HG03378 (cell line): ENCODE results near the gene ANKRD55.
"Not testable (repeated sequence)": the region's sequence is repeated elsewhere in the genome, so short reads cannot be mapped to it uniquely, and the experiment has no call there.

Source experiments
- ATAC-seq: cut with Tn5 transposase; IDR thresholded peaks from one replicate; pipeline ENCODE4 v1.9.1; 2021; ENCODE audit warnings: mild to moderate bottlenecking, moderate library complexity; ENCODE audit not compliant: unreplicated experiment

The ANKRD55 gene

DNA sequence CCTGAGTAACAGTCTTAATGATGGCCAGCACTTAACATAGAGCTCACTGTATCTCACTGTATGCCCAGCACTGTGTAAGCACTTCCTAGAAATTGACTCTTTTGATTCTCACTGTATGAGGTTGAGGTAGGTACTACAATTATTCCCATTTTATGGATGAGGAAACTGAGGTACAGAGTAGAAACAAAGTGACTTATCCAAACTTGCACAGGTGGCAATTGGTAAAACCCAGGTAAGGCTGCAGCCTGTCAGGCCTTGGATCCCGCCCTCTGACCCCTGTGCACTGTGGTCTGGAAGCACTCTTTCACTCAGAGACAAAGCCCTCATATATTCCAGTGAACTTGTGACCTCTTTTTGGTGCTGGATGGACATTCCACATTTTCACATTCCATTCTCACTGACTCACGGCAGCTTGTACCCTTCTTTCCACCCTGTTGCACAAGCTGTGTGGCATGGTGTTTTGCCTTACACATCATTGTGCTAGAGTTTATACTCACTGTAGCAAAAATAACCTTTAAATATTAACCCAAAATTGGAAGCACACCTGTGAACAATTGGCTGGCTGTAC is 21.7 kb downstream of the ANKRD55 start:
- ATAC-seq, result no peak

DNA sequence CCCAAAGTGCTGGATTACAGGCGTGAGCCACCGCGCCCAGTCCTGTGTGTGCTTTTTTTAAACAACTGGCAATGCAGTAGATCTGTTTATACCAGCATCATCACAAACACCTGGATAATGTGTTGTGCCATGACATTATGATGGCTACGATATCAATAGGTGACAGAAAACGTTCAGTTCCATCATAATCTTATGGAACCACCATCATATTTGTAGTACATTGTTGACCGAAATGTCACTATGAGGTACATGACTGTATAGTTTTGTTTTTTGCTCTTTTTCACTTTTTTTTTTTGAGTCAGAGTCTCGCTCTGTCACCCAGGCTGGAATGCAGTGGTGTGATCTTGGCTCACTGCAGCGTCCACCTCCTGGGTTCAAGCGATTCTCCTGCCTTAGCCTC is 24.4 kb downstream of the ANKRD55 start:
- ATAC-seq, result no peak

DNA sequence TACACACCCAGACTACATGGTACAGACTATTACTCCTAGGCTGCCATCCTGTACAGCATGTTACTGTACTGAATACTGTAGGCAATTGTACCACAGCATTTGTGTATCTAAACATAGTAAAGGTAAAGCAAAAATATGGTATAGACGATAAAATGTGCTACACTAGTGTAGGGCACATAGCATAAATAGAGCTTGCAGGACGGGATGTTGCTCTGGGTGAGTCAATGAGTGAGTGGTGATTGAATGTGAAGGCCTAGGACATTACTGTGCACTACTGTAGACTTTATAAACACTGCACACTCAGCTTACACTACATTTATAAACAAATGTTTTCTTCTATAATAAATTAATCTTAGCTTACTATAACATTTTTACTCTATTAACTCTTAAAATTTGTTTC is 25.6 kb downstream of the ANKRD55 start:
- ATAC-seq, result no peak

DNA sequence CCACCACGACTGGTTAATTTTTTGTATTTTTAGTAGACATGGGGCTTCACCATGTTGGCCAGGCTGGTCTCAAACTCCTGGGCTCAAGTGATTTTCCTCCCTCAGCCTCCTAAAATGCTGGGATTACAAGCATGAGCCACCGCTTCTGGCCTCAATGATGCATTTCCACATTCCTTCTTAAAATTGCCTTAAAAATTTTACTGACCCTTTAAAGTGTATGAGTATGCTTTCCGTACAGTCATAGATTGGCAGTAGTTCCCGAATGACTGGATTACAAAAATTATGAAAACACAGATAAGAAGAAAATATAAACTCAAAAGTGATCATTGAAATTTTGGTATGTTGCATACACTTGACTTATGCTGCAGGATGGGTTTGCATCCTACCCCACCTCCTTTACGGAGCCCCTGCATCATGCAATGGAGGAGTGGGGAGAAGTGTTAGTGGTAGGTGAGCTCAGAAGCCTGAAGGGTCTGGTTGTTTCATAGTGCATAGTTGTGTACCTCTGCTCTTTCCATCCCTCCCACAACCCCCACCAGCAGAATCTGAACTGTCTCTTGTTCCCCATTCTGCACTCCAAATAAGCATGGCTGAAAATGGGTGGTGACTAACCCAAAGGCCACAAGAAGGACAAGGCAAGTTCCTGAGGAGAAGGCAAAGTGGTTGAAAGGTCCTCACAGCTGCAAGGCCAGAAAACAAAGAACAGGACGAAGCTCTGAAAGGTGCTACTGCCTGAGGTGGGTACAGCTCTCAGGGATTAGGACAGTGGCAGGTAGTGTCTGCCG is 26.8 kb downstream of the ANKRD55 start:
- no peak for ATAC-seq

DNA sequence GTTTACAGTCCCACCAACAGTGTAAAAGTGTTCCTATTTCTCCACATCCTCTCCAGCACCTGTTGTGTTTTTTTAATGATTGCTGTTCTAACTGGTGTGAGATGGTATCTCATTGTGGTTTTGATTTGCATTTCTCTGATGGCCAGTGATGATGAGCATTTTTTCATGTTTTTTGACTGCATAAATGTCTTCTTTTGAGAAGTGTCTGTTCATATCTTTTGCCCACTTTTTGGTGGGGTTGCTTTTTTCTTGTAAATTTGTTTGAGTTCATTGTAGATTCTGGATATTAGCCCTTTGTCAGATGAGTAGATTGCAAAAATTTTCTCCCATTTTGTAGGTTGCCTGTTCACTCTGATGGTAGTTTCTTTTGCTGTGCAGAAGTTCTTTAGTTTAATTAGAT is 29.2 kb downstream of the ANKRD55 start:
- ATAC-seq, result not testable (repeated sequence)

DNA sequence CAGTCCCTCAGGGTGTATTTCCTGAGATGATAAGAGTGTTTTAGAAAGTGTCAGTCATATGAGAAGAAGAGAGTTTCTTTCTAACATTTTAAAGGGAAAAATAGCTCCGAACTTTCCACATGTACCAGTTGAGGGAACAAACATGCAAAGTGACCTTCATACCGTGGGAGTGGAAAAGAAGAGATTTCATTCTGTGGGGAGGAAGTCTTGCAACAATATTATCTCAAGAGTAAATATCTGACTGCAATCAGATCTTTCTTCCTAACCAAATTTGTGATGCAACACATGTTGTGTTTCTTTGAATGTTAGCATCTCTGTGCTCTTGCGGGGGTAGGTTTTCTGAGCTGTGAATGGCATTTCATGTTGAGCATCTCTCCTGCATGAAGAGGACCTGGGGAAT is 30.6 kb downstream of the ANKRD55 start:
- no peak for ATAC-seq

DNA sequence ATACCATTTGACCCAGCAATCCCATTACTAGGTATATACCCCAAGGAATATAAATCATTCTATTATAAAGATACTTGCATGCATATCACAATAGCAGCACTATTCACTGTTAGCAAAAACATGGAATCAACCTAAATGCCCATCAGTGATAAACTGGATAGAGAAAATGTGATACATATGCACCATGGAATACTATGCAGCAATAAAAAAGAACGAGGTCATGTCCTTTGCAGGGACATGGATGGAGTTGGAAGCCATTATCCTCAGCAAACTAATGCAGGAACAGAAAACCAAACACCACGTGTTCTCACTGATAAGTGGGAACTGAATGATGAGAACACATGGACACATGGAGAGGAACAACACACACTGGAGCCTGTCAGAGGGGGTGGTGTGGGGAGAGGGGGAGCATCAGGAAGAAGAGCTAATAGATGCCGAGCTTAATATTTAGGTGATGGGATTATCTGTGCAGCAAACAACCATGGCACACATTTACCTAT is 31.3 kb downstream of the ANKRD55 start:
- ATAC-seq, result not testable (repeated sequence)

DNA sequence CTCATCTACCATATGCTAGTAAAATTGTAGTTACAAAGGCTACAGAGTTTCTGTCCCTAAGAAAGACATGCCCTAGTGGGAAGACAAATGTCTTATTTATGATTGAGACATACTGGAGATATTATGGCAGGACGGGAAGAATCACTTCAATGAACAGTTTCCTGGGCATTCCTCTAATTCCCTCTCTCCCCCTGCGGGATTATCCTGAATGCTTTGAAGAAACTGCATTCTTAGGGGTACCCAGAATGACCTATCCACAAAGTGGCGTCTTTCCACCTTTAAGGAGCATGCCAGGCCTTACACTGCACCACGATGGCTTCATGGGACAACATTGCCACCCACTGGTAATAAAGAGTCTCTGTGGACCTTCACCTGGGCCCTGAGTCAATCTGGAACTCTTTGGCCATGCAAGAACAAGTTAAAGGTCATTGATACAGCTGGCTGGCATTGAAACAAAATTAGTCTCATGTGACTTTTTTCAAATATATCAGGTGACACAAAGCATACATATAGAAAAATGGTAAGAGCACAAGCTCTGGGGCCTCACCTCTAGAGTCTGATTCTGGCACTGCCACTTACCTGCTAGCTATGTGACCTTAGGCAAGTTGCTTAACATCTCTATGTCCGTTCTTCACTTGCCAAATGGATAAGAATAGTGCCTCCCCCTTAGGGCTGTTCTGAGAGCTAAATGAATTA is 32.0 kb downstream of the ANKRD55 start:
- ATAC-seq, result peak; percentile 97

DNA sequence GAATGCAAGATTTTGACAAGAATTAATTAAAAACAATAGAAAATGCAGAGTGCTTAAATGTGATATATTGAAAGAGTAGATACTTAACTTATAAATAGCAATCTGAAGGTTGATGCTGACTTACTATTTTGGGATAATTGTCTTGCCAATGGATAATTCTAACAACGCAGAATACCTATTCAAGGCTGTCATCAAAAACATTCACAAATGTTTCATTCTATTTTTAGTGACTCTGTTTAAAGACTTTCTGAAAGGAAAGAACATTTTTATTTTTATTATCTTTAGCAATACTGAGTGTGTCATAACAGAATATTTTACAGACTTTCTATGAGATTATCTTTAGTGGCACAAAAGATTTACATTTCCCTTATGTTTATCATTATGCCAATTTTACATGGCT is 38.1 kb downstream of the ANKRD55 start:
- no peak for ATAC-seq

DNA sequence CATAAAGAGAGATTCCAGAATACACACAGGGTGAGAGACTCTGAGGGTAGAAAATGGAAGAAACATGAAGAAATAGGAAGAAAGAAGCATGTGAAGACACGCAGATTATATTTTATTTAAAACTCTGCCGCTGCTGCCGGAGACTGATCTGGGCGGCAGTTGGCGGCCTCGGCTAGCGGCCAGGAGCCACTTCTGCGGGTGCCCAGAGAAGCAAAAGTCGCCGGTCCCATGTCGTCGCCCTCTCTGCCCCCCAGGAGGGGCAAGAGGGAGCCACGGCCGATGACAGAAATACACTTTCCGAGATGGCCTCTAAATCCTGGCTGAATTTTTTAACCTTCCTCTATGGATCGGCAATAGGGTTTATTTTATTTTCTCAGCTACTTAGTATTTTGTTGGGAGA is 40.9 kb downstream of the ANKRD55 start:
- no peak for ATAC-seq

DNA sequence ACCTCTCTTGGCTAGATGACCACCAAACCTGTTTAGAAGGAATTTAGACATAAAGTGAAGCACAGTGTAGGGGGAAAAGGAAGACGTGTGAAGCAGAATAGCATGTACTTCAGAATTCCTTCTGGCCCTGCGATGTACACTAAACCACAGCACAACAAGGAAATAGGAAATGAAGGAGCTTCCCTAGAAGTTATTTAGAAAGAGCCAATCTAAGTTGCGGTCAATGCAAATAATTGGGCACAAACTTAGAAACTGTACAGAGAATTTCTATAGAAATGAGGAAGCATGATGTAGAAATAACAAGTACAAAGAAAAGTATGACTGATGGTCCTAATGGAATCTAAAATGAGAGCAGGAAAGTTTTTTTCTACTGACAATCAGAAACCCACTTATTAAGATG is 41.5 kb downstream of the ANKRD55 start:
- no peak for ATAC-seq

DNA sequence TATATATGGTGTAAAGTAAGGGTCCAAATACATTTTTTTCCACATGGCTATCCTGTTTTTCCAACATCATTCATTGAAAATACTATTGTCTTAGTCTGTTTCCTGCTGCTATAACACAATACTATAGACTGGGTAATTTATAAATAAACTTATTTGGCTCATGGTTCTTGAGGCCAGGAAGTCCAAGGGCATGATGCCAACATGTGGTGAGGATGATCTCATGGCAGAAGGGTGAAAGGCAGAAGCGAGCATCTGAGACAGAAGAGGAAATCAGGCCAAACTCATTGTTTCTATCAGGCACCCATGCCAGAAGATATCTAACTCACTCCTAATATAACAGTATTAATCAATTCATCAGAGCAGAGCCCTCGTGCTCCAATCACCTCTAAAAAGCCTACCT is 42.6 kb downstream of the ANKRD55 start:
- no peak for ATAC-seq

DNA sequence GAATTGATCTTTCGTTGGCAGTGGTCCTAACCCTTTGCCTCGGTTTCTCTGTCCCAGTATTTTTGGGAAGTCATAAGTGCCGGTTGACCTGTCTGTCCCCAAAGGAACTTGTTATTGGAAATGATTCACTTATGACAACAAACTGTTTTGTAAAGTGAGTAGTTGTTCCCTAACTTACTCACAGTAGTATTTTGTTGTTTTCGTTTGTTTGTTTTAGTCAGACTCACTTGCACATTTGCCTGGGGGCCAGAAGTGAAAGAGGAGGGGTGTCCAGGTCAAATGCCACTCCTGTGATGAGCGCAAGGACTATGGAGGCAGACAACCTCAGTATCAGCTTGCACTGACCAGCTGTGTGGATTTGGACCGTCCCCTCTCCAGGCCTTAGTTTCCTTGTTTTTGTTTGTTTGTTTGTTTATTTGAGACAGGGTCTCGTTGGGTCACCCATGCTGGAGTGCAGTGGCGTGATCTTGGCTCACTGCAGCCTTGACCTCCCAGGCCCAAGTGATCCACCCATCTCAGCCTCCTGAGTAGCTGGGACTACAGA is 47.3 kb downstream of the ANKRD55 start:
- no peak for ATAC-seq

DNA sequence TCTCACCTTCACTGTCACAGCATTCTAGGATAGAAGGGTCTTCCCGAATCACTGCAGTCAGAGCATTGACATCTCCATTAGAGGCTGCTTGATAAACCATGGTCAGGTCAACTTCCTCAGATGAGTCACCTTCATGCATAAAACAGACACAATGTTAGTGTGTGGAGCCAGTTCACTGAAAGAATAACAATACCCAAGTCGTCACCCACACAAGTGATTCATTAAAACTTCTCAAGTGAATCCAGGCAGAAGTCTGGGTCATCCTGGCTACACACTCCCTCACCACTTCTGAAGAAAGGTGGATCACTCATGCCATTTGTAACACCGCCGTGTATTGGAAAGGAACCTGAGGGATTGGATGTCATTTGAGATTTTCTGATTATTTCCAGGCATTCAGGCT is 49.6 kb downstream of the ANKRD55 start:
- no peak for ATAC-seq

DNA sequence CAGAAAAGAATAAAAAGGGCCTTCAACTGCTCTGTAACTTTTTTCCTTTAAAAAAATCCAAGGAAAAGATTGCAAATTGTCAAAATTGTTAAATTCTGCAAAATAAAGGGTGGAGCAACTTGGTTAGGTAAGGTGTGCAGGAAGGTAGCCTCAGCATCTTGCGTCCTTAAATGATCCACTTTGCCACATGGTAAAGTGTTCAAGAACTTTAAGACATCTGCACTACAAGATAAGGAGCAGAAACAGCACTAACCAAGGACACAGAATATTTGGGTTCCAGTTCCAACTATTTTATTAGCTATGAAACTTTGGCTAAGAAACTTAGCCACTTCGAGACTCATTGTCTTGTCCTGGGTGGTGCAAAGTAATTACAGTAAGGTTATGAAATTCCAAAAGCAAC is 53.7 kb downstream of the ANKRD55 start:
- no peak for ATAC-seq

DNA sequence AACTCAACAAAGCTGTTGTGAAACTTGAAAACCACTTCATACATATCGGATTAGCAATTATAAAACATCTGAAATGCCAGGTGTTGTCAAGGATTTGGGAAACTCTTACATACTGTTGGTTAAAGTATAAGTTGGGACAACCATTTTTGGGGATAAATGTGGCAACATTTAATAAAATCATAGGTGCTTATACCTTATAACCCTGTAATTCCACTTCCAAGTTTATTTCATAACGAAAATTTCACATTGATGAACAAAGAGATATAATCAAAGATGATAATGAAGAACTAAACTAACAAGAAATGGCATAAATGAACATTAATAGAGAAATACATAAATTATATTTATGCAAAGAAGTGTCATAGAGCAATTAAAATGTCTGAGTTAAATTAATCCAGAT is 54.3 kb downstream of the ANKRD55 start:
- ATAC-seq, result no peak

DNA sequence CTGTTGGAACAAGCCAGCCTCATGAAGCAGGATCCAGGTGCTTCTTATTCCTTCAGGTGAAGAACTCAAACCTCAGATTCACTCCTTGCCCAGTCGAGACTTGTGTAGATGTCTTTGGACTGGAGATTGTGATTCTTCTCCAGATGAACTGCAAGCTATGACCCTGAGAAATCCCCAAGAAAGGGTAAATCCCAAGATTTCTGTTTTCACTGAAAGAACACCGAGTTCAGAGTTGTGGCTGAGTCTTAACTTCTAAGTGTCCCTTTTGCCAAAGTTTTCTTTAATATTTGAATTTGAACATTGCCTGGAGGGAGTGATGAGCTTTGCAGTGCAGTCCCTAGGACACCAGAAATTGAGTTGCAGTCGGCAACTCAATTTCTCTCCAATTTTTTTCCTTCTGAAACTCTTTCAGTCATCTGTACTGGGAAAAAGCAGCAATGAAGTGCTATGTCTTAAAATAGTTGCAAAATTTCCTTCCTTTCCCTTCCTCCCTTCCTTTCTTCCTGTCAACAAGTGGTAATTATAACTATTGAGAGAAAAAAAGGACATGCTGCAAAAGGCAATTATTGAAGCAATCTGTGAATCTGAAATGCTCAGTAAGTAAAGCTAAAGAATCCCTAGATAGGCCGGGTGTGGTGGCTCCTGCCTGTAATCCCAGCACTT is 56.1 kb downstream of the ANKRD55 start:
- ATAC-seq, result no peak

DNA sequence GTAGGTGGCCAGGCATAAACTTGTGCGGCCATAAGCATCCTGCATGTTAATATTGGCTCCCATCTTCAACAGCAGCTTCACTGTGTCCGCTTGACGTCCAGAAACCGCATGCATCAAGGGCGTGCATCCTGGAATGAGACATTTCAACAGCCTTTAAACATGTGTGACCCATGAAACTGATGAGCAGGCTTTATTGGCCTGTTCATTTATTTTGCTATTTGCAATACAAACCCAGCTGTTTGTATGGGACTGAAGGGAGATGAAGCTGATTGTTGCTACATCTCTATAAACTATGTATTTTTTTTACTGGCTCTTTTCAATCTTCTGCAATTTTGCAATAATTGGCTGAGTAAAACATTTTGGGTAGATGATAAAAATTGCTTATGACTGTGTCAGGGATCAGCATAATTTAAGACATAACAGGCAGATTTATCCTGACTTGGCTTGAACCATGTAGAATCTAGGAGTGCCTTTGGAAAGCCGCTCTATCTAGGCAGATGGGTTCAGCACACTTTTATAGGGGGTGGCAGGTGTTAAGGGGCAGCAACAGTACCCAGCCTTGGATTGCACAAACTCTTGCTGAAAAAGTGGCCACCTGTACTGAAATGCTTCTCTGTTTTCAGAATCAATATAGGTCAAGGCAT is 56.9 kb downstream of the ANKRD55 start:
- no peak for ATAC-seq

DNA sequence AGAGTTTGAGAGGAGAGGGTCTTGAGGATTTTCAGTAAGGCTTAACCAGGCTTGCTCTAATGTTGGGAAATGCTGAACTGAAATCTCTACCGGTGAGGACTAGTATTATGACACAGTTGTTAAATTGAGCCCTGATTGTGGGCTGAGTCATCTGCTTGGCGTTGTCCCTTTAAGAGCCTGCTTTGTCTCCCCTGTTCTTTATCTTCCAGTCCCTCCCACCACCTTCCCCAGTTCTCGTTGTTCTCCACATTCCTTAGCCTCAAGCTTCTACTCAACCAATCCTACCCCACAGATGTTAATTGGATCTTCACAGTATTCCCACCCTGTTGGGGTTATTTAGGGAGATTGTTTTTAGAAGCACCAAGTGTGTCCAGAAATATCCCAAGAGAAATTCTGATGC is 57.6 kb downstream of the ANKRD55 start:
- no peak for ATAC-seq

DNA sequence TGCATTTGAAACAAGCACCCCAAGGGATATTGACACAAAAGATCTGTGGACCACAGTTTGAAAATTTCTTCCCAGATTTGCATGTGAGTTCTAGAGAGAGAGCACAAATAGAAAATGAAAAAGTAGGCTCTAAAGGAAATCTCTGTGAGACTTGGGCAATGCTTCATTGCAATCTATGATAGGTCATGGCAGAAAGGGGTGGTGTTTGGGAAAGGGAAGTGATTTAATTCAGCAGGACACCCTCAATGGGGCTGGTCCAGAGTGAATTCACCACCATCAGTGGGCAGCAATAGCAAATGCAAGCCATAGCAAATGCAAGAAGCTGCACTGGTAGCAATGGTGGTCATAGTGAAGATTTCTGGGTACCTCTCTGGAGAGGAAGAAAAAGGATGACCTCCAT is 58.1 kb downstream of the ANKRD55 start:
- ATAC-seq, result no peak

DNA sequence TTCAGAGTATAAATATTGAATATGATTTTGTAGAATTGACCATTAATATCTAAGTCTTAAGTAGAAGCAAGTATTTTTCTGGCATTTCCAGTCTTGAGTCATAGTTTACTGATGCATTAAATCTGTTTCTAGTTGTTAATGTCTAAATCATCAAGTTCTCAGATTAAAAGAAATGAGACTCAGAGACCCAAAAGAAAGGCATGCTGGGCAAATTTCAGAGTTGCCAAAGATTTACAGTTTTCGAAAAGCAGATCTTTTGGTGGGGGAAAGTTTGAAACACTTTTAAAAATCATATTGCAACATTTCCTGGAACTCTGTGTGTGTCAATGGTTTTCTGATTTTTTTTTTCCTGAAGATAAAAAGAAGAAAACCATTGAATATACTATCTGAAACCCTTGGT is 60.9 kb downstream of the ANKRD55 start:
- ATAC-seq, result no peak
